GM12878 (cell line): ENCODE data around the gene TASOR2. TPM values are rescaled to one million over a fixed set of nuclear protein-coding genes. Genes with fewer than 3 reads are reported as not detected.

Experiments
- ATAC-seq: fragments of 200-7000 bp; cut with Tn5 transposase; 3 replicates; pipeline ENCODE4 v1.9.1; 2020; ENCODE audit warnings: mild to moderate bottlenecking, moderate library complexity
- BruUV-seq: library from RNA; stranded (reverse); fragments of 400-500 nt; replicated peaks from 2 replicates; lab custom pipeline; 2021; lab: Mats Ljungman, UMichigan
- CTCF ChIA-PET: fragments of 300-600 bp; sonication (Branson Sonifier 250); formaldehyde crosslinking; extraction: SDS; loops from one replicate; lab custom pipeline; 2021; ENCODE audit warnings: inconsistent platforms; lab: Yijun Ruan, JAX
- POLR2A ChIA-PET: fragments of 350-600 bp; formaldehyde crosslinking; extraction: SDS; loops from one replicate; lab custom pipeline; 2021; ENCODE audit warnings: inconsistent platforms; lab: Charles Lee
- RAD21 ChIA-PET: fragments of 300-600 bp; sonication (Branson Sonifier 250); formaldehyde crosslinking; loops from one replicate; lab custom pipeline; 2023; ENCODE audit warnings: antibody characterized with exemption; ENCODE audit not compliant: unreplicated experiment; lab: Charles Lee
- SMC1A ChIA-PET: fragments of 300-600 bp; sonication (Branson Sonifier 250); formaldehyde crosslinking; loops from one replicate; lab custom pipeline; 2023; ENCODE audit not compliant: unreplicated experiment, uncharacterized antibody; lab: Charles Lee
- DNase-seq: peaks from one replicate; pipeline ENCODE4 v3.0.0-alpha.2; 2011; ENCODE audit warnings: low read depth, low spot score
- FAIRE-seq: peaks from 3 replicates; lab custom pipeline; 2011; peaks lifted over from hg19 to GRCh38; lab: Jason Lieb, UNC
- H2AFZ ChIP-seq: 2 replicates; pipeline ENCODE4 v1.6.0; 2011; ENCODE audit warnings: low read depth, low read length, control low read depth; ENCODE audit not compliant: control insufficient read depth
- H3K27ac ChIP-seq: 2 replicates; pipeline ENCODE4 v1.5.1; 2011; ENCODE audit warnings: control low read depth; ENCODE audit not compliant: control insufficient read depth, insufficient read depth
- H3K27me3 ChIP-seq, 2 experiments: replicated peaks in 1 of 2; 2 replicates each; pipeline versions ENCODE4 v1.6.0 to v1.6.1; 2011; ENCODE audit warnings: low read length in 1 of 2; ENCODE audit not compliant: control insufficient read depth in 2 of 2, insufficient read depth in 2 of 2
- H3K36me3 ChIP-seq, 2 experiments: 2 replicates each; pipeline ENCODE4 v1.5.1; 2011; ENCODE audit warnings: low read length in 1 of 2; ENCODE audit not compliant: control insufficient read depth in 2 of 2, insufficient read depth in 2 of 2
- H3K4me1 ChIP-seq: 2 replicates; pipeline ENCODE4 v1.6.1; 2011; ENCODE audit warnings: mild to moderate bottlenecking, low read length, moderate library complexity, mixed read lengths; ENCODE audit not compliant: control insufficient read depth, insufficient read depth
- H3K4me2 ChIP-seq: 2 replicates; pipeline ENCODE4 v1.6.0; 2011; ENCODE audit warnings: control low read depth; ENCODE audit not compliant: control insufficient read depth, insufficient read depth
- H3K4me3 ChIP-seq: fragments of 200-600 bp; sonication (generic); 2 replicates; pipeline ENCODE4 v1.5.1; 2016
- H3K79me2 ChIP-seq: 2 replicates; pipeline ENCODE4 v1.6.0; 2011; ENCODE audit warnings: low read length; ENCODE audit not compliant: control insufficient read depth, insufficient read depth
- H3K9ac ChIP-seq: 2 replicates; pipeline ENCODE4 v1.8.0; 2011; ENCODE audit warnings: low read length, control low read depth, mixed read lengths; ENCODE audit not compliant: control insufficient read depth, insufficient read depth
- H3K9me3 ChIP-seq: replicated peaks from 3 replicates; pipeline ENCODE4 v1.5.1; 2011; ENCODE audit warnings: mild to moderate bottlenecking, low read length; ENCODE audit not compliant: control insufficient read depth, insufficient read depth
- H4K20me1 ChIP-seq: 2 replicates; pipeline ENCODE4 v1.6.0; 2011; ENCODE audit not compliant: control insufficient read depth, insufficient read depth
- CBX5 ChIP-seq: sonication (generic); IDR thresholded peaks from 2 replicates; pipeline ENCODE4 v1.6.1; 2016; ENCODE audit warnings: low read depth, moderate library complexity, mild to moderate bottlenecking, inconsistent platforms
- CHD4 ChIP-seq: fragments of 200-600 bp; sonication (generic); IDR thresholded peaks from 2 replicates; pipeline ENCODE4 v1.6.1; 2016; ENCODE audit warnings: mild to moderate bottlenecking
- FOXM1 ChIP-seq: IDR thresholded peaks from 2 replicates; pipeline ENCODE4 v1.6.1; 2012; ENCODE audit warnings: low read depth, mild to moderate bottlenecking, inconsistent platforms, low read length, moderate library complexity
- KLF5 ChIP-seq: fragments of 450-650 bp; IDR thresholded peaks from 2 replicates; pipeline ENCODE4 v1.6.1; 2014; ENCODE audit warnings: mild to moderate bottlenecking; ENCODE audit not compliant: partially characterized antibody
- LARP7 ChIP-seq: fragments of 450-650 bp; IDR thresholded peaks from 2 replicates; pipeline ENCODE4 v1.6.1; 2017; ENCODE audit warnings: mild to moderate bottlenecking
- MXI1 ChIP-seq: fragments of 150-350 bp; IDR thresholded peaks from 2 replicates; pipeline ENCODE4 v1.6.1; 2011; ENCODE audit warnings: low read depth, mild to moderate bottlenecking, inconsistent platforms, low read length, improper control_type of control experiment
- NBN ChIP-seq: fragments of 450-650 bp; IDR thresholded peaks from 2 replicates; pipeline ENCODE4 v1.6.1; 2016
- NKRF ChIP-seq: fragments of 450-650 bp; conservative IDR thresholded peaks from 2 replicates; pipeline ENCODE4 v1.6.1; 2017; ENCODE audit warnings: mild to moderate bottlenecking, moderate library complexity
- SUZ12 ChIP-seq: fragments of 200-600 bp; sonication (generic); IDR thresholded peaks from one replicate; pipeline ENCODE4 v1.6.1; 2018; ENCODE audit warnings: antibody characterized with exemption, mild to moderate bottlenecking; ENCODE audit not compliant: unreplicated experiment
- WGBS: methylation state at CpG from one replicate; pipeline ENCODE4 v1.1.6; 2016; ENCODE audit warnings: low lambda C conversion rate; ENCODE audit not compliant: insufficient replicate concordance, insufficient coverage; ENCODE audit errors: missing lambda C conversion rate; 5-methylcytosine and 5-hydroxymethylcytosine counted together
- in situ Hi-C: fragments of 300-500 bp; cut with MboI; formaldehyde crosslinking; loops from 9 replicates; pipeline ENCODE4 v1.14.3; 2018; ENCODE audit warnings: mixed read lengths
- intact Hi-C: fragments of 100-400 bp; cut with micrococcal nuclease; formaldehyde crosslinking; loops from one replicate; pipeline ENCODE4 v1.14.2; 2022; ENCODE audit not compliant: unreplicated experiment
- polyA plus RNA-seq, 11 experiments: library from polyadenylated mRNA; depleted of rRNA in 4 of 11; unstranded in 6 of 11; stranded (reverse) in 5 of 11; fragments of >200 nt; fragmentation: Nextera tagmentation in 4 of 11; fragmentation: Illumina TruSeq in 1 of 11; extraction: Ambion mirVana in 4 of 11; extraction: Trizol in 1 of 11; gene quantifications; 1 replicate in 1 of 11; 2 replicates in 10 of 11; pipeline versions ENCODE4 v1.2.1 to v1.2.3, GENCODE V29; 2011 to 2016; ENCODE audit warnings: inconsistent platforms in 2 of 11, missing spikeins in 2 of 11, low read depth in 1 of 11
- total RNA-seq, 4 experiments: library from RNA; depleted of rRNA in 3 of 4; stranded (reverse); fragments of >200 nt in 3 of 4; fragmentation: Illumina TruSeq in 1 of 4; extraction: Trizol in 1 of 4; gene quantifications; 2 replicates each; pipeline versions ENCODE4 v1.2.1 to v1.2.3, GENCODE V29; 2013 to 2021

Gene TASOR2
- total and polyA plus RNA-seq, 10 of the 15 experiments (the other 5 are each of a cell fraction or from before 2014, with no cell fraction given), result 8.2 to 54.7 (median 31.0) TPM

- no peak overlapping the region for H3K27ac ChIP-seq
- ATAC-seq, result no peak
- in situ Hi-C loops, result no loop called here
- TF ChIP-seq SUZ12 (no peak), LARP7 (no peak), NKRF (no peak), CHD4 (no peak), CBX5 (no peak), FOXM1 (no peak), KLF5 (no peak), MXI1 (no peak), NBN (no peak)
- peaks cover 16% of the 10 kb centered on the region for H3K79me2 ChIP-seq
- H3K4me2 ChIP-seq, result no peak overlapping the region
- H4K20me1 ChIP-seq, result no peaks in the 10 kb centered on the region
- no peak overlapping the region for H3K9ac ChIP-seq
- SMC1A ChIA-PET, result no interaction called here
- CTCF ChIA-PET, result interaction anchor here (0.7 kb wide), 1 partner anchor 44 kb away, joined by 5 read pairs; no protein-coding TSS in a partner anchor
- no peaks in the 10 kb centered on the region for H3K27me3 ChIP-seq
- no peaks in the 10 kb centered on the region for H3K36me3 ChIP-seq
- intact Hi-C loops, result no loop called here
- no peak for FAIRE-seq
- H3K9me3 ChIP-seq, result no peaks in the 10 kb centered on the region
- 98% methylated on average over 7 of the region's 7 CpGs for WGBS
- no peak for DNase-seq
- RAD21 ChIA-PET, result no interaction called here
- POLR2A ChIA-PET, result no interaction called here
- H3K4me3 ChIP-seq, result no peak overlapping the region
- no peaks in the 10 kb centered on the region; the same call in 1 of the 2 replicates for H3K4me1 ChIP-seq
- no TSS peak for BruUV-seq
- no peak overlapping the region for H2AFZ ChIP-seq
Observed at GRCh38 chr10:5720182-5720581, 35.5 kb downstream of the TASOR2 start.
